ENCODE measurements around the gene FOXJ3. TPM values are rescaled to one million over a fixed set of nuclear protein-coding genes. Genes with fewer than 3 reads are reported as not detected.

Gene FOXJ3
- total and polyA plus RNA-seq, 2 of the 8 experiments (the other 6 are each of a cell fraction or from before 2014, with no cell fraction given), result 48.6 to 51.9 TPM

DNA sequence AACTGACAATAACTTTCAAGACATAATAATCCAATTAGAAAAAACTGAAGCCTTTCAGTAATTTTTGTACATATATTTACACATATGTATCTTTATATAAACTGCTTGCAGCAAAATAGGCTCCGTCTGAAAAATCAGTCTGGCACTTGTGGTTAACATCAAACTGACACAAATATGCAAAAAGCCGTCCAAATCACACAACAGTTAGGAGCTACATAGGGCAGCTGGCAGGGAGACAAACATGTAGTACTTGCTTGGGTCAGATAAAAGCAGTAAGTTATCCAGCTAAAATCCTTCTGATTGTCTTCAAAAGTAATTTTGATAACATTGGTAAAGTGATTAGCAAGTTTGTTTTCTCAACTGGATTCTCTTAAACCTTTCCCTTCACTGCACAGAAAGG, 155.8 kb downstream of the FOXJ3 start:
- H3K4ac ChIP-seq (replicated peaks; ENCODE audit: insufficient read length, low read depth, low read length), result no peak overlapping the region
- no peak overlapping the region for H3K23ac ChIP-seq (ENCODE audit: insufficient read length)
- no peak overlapping the region for H2BK5ac ChIP-seq (ENCODE audit: low read depth, low read length)
- no peak overlapping the region for H3K14ac ChIP-seq (ENCODE audit: insufficient read length)
- no peaks in the 10 kb centered on the region for H3K9me3 ChIP-seq (ENCODE audit: insufficient read depth in 2 of 2, low read depth in 1 of 2, low read length in 1 of 2)
- no peak overlapping the region for H4K8ac ChIP-seq (ENCODE audit: extremely low read depth, insufficient read depth, low read length)
- H3K4me2 ChIP-seq (ENCODE audit: insufficient read depth in 1 of 2, low read depth in 2 of 2, low read length in 2 of 2), result no peak overlapping the region
- H2AK5ac ChIP-seq (ENCODE audit: low read depth, low read length), result no peak overlapping the region
- H3K4me1 ChIP-seq (replicated peaks in 1 of 4; ENCODE audit: control insufficient read depth in 3 of 4, insufficient read depth in 4 of 4, low read length in 3 of 4), result peaks cover 0 to 3% (median 0%) of the 10 kb centered on the region in 4 experiments; a peak in 1 of 7 replicates
- H3K79me1 ChIP-seq (ENCODE audit: low read depth, low read length), result no peaks in the 10 kb centered on the region
- H2BK20ac ChIP-seq (ENCODE audit: low read length), result no peak overlapping the region
- no peak overlapping the region for H4K91ac ChIP-seq (replicated peaks; ENCODE audit: insufficient read length, low read length)
- H4K20me1 ChIP-seq (replicated peaks in 1 of 2; ENCODE audit: control insufficient read depth in 1 of 2, insufficient read depth in 2 of 2, low read length in 2 of 2), result no peaks in the 10 kb centered on the region
- ChIA-PET CTCF (ENCODE audit: partially characterized antibody) (interaction anchor here (0.8 to 1.4 kb wide), 2 partner anchors 10 to 32 kb away, joined by 3 read pairs; no protein-coding TSS in a partner anchor), POLR2A (ENCODE audit: partially characterized antibody) (no interaction called here)
- H4K5ac ChIP-seq (ENCODE audit: insufficient read length, low read depth, low read length), result no peak overlapping the region
- H3K56ac ChIP-seq (replicated peaks; ENCODE audit: insufficient read length, low read depth, low read length), result no peak overlapping the region
- WGBS, 2 experiments (ENCODE audit: extremely low coverage in 1 of 2, insufficient coverage in 1 of 2, insufficient read length in 1 of 2, insufficient replicate concordance in 2 of 2, low coverage in 1 of 2, low lambda C conversion rate in 2 of 2, missing lambda C conversion rate in 1 of 2), result 87% methylated on average over 2 of the region's 2 CpGs; no CpG with 5 or more reads in 1 of the 2 experiments
- no peak overlapping the region for H2BK120ac ChIP-seq (replicated peaks; ENCODE audit: low read depth, low read length)
- H3K27ac ChIP-seq (ENCODE audit: low read depth, low read length), result no peak overlapping the region
- no peak overlapping the region for H3K18ac ChIP-seq (ENCODE audit: extremely low read depth, low read length)
- H2BK12ac ChIP-seq (ENCODE audit: low read depth, low read length), result no peak overlapping the region
- no peaks in the 10 kb centered on the region for H3K27me3 ChIP-seq (replicated peaks in 1 of 4; ENCODE audit: control insufficient read depth in 3 of 4, extremely low read depth in 1 of 4, insufficient read depth in 3 of 4, low read length in 3 of 4)
- H2AFZ ChIP-seq (ENCODE audit: low read length), result no peak overlapping the region
- no peaks in the 10 kb centered on the region; the same call in 1 of the 2 replicates for H3K23me2 ChIP-seq (ENCODE audit: low read depth, low read length)
- H3K9ac ChIP-seq (replicated peaks in 1 of 4; ENCODE audit: extremely low read depth in 1 of 4, low read depth in 3 of 4, low read length in 3 of 4), result no peak overlapping the region
- H2BK15ac ChIP-seq (ENCODE audit: low read length), result no peak overlapping the region
- peaks cover 0 to 20% (median 8%) of the 10 kb centered on the region in 4 experiments; a peak in 5 of 8 replicates for H3K36me3 ChIP-seq (ENCODE audit: control insufficient read depth in 2 of 4, insufficient read depth in 4 of 4, low read length in 3 of 4)
- no peaks in the 10 kb centered on the region for H3K79me2 ChIP-seq (ENCODE audit: control insufficient read depth in 1 of 2, insufficient read depth in 2 of 2, low read length in 2 of 2)
- H3K4me3 ChIP-seq (ENCODE audit: extremely low read depth in 1 of 4, insufficient read depth in 2 of 4, low read depth in 3 of 4, low read length in 4 of 4), result no peak overlapping the region
- no peak for DNase-seq (ENCODE audit: low read depth in 1 of 2, low spot score in 2 of 2)
- FAIRE-seq, result no peak
- TF ChIP-seq KDM4A (IDR thresholded peaks at IDR 0.05; ENCODE audit: low read depth, low read length, severe bottlenecking) (no peak), TAF1 (IDR thresholded peaks at IDR 0.05; ENCODE audit: low read depth, low read length) (no peak), SP2 (IDR thresholded peaks at IDR 0.05; ENCODE audit: low read length) (no peak), SAP30 (IDR thresholded peaks at IDR 0.05; ENCODE audit: insufficient read depth, insufficient replicate concordance, low read length) (no peak), RBBP5 (IDR thresholded peaks at IDR 0.05; ENCODE audit: borderline replicate concordance, low read depth, low read length) (no peak), MAFK (IDR thresholded peaks at IDR 0.05; ENCODE audit: low read depth, low read length) (no peak), JUN (IDR thresholded peaks at IDR 0.05; ENCODE audit: low read depth, low read length) (no peak), CHD1 (IDR thresholded peaks at IDR 0.05; ENCODE audit: low read depth, low read length) (no peak), RFX5 (IDR thresholded peaks at IDR 0.05; ENCODE audit: borderline replicate concordance, low read depth, low read length) (no peak)
- TF ChIP-seq, protein P1, sequence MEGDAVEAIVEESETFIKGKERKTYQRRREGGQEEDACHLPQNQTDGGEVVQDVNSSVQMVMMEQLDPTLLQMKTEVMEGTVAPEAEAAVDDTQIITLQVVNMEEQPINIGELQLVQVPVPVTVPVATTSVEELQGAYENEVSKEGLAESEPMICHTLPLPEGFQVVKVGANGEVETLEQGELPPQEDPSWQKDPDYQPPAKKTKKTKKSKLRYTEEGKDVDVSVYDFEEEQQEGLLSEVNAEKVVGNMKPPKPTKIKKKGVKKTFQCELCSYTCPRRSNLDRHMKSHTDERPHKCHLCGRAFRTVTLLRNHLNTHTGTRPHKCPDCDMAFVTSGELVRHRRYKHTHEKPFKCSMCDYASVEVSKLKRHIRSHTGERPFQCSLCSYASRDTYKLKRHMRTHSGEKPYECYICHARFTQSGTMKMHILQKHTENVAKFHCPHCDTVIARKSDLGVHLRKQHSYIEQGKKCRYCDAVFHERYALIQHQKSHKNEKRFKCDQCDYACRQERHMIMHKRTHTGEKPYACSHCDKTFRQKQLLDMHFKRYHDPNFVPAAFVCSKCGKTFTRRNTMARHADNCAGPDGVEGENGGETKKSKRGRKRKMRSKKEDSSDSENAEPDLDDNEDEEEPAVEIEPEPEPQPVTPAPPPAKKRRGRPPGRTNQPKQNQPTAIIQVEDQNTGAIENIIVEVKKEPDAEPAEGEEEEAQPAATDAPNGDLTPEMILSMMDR (IDR thresholded peaks at IDR 0.05; ENCODE audit: control extremely low read depth in 1 of 3, insufficient read depth in 1 of 3, low read depth in 1 of 3, low read length in 3 of 3), result no peak
- TF ChIP-seq, protein P2, sequence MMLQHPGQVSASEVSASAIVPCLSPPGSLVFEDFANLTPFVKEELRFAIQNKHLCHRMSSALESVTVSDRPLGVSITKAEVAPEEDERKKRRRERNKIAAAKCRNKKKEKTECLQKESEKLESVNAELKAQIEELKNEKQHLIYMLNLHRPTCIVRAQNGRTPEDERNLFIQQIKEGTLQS (IDR thresholded peaks at IDR 0.05; ENCODE audit: insufficient read depth, low read depth, low read length), result no peak

Measured in H1 (cell line).